ENCODE measurements around the gene CSF3R.

Gene CSF3R

DNA sequence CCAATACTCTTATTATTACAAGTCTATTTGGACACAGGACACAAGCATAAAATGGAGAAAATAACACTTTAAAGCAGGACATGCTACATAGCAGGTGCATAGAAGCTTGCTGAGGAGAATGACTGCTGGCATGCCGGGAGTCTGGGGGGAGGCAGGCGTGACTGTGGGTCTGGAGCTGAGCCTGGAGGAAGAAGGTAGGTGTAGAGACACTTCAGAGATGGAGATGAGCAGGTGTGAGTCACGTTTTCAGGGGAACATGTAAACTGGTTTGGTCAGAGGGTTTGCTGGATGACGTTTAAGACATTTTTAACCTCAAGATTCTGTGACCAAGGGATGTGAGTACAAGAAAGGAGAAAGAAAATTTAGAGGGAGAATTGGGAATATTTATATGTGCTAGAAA, 56.9 kb downstream of the CSF3R start:
- Histone ChIP-seq H3K4me1 (ENCODE audit: control insufficient read depth, low read length) (peaks cover 4% of the 10 kb centered on the region), H3K27me3 (ENCODE audit: control insufficient read depth, low read length) (no peaks in the 10 kb centered on the region), H3K9me2 (replicated peaks; ENCODE audit: control insufficient read depth, low read length) (no peaks in the 10 kb centered on the region), H3K36me3 (ENCODE audit: control insufficient read depth, low read length) (no peaks in the 10 kb centered on the region), H3K4me2 (ENCODE audit: low read length) (no peak overlapping the region), H4K20me1 (ENCODE audit: control insufficient read depth, insufficient read depth, low read depth, low read length) (no peaks in the 10 kb centered on the region), H3K9me3 (ENCODE audit: control insufficient read depth, insufficient read depth, low read length) (no peaks in the 10 kb centered on the region), H3K27ac (ENCODE audit: low read depth, low read length) (no peak overlapping the region), H3K79me2 (ENCODE audit: control insufficient read depth, low read length) (no peaks in the 10 kb centered on the region), H3F3A (ENCODE audit: control insufficient read depth, insufficient read depth) (no peaks in the 10 kb centered on the region), H3K4me3 (ENCODE audit: low read length) (no peak overlapping the region)
- TF ChIP-seq, protein P1, sequence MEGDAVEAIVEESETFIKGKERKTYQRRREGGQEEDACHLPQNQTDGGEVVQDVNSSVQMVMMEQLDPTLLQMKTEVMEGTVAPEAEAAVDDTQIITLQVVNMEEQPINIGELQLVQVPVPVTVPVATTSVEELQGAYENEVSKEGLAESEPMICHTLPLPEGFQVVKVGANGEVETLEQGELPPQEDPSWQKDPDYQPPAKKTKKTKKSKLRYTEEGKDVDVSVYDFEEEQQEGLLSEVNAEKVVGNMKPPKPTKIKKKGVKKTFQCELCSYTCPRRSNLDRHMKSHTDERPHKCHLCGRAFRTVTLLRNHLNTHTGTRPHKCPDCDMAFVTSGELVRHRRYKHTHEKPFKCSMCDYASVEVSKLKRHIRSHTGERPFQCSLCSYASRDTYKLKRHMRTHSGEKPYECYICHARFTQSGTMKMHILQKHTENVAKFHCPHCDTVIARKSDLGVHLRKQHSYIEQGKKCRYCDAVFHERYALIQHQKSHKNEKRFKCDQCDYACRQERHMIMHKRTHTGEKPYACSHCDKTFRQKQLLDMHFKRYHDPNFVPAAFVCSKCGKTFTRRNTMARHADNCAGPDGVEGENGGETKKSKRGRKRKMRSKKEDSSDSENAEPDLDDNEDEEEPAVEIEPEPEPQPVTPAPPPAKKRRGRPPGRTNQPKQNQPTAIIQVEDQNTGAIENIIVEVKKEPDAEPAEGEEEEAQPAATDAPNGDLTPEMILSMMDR (IDR thresholded peaks at IDR 0.05; ENCODE audit: low read depth, low read length, poor library complexity, severe bottlenecking) = no peak
- no peak for TF ChIP-seq EZH2phosphoT487 (IDR thresholded peaks at IDR 0.05; ENCODE audit: borderline replicate concordance, low read length)

DNA sequence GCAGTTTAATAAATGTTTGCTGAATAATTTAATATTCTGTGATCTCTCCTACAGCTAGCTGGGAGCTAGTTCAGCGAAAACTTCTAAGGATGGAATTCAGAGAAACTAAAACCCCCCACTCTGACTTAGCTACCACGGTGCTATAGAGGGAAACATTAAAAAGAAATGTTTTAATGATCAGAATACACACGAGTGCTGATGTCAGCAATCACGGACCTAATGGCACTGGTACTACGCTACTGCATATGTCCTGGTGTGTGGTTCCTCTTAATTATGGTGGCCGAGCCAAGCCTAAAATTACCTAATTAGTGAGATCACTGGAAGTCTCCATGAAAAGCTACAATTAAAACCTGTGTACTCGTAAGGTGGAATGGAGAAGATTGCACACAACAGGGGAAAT, 61.1 kb downstream of the CSF3R start:
- TF ChIP-seq, protein P1 (IDR thresholded peaks at IDR 0.05; ENCODE audit: low read depth, low read length, poor library complexity, severe bottlenecking) = no peak
- no peak for TF ChIP-seq EZH2phosphoT487 (IDR thresholded peaks at IDR 0.05; ENCODE audit: borderline replicate concordance, low read length)
- Histone ChIP-seq H3K4me2 (ENCODE audit: low read length) (no peak overlapping the region), H3K9me2 (replicated peaks; ENCODE audit: control insufficient read depth, low read length) (no peaks in the 10 kb centered on the region), H3K9me3 (ENCODE audit: control insufficient read depth, insufficient read depth, low read length) (no peaks in the 10 kb centered on the region), H3K4me1 (ENCODE audit: control insufficient read depth, low read length) (peaks cover 25% of the 10 kb centered on the region), H3F3A (ENCODE audit: control insufficient read depth, insufficient read depth) (no peaks in the 10 kb centered on the region), H3K27me3 (ENCODE audit: control insufficient read depth, low read length) (no peaks in the 10 kb centered on the region), H3K36me3 (ENCODE audit: control insufficient read depth, low read length) (no peaks in the 10 kb centered on the region), H3K27ac (ENCODE audit: low read depth, low read length) (no peak overlapping the region), H4K20me1 (ENCODE audit: control insufficient read depth, insufficient read depth, low read depth, low read length) (no peaks in the 10 kb centered on the region), H3K4me3 (ENCODE audit: low read length) (no peak overlapping the region), H3K79me2 (ENCODE audit: control insufficient read depth, low read length) (no peaks in the 10 kb centered on the region)

DNA sequence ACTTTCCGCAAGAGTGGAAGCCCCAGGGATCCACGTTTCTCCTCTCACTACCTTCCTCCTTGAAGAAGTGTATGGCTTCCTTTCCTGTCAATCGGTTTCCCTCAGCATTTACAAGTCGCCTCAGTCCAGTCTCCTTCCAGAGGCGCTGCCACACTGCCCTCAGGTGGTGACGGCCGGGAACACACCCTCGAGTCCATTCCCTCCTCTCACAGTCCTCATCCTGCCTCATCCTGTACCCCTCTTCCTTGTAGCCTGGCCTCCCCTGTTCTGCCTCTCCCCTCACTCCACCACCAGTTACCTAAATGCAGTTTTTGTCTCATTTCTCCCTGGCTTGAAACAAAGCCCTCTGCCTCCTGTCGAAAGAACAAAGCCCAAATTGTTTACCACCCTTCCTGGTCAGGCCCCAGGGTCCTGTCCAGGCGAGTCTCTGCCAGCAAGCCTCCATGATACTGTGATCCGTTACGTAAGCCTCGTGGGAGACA, 61.8 kb downstream of the CSF3R start:
- Histone ChIP-seq H3K4me2 (ENCODE audit: low read length) (peak overlapping the region; percentile 58), H4K20me1 (ENCODE audit: control insufficient read depth, insufficient read depth, low read depth, low read length) (no peaks in the 10 kb centered on the region), H3K9me2 (replicated peaks; ENCODE audit: control insufficient read depth, low read length) (no peaks in the 10 kb centered on the region), H3K79me2 (ENCODE audit: control insufficient read depth, low read length) (no peaks in the 10 kb centered on the region), H3K27ac (ENCODE audit: low read depth, low read length) (peak overlapping the region; percentile 22; the same call in 1 of the 2 replicates), H3K4me1 (ENCODE audit: control insufficient read depth, low read length) (peaks cover 25% of the 10 kb centered on the region), H3F3A (ENCODE audit: control insufficient read depth, insufficient read depth) (no peaks in the 10 kb centered on the region), H3K4me3 (ENCODE audit: low read length) (peak overlapping the region; percentile 30), H3K27me3 (ENCODE audit: control insufficient read depth, low read length) (no peaks in the 10 kb centered on the region), H3K9me3 (ENCODE audit: control insufficient read depth, insufficient read depth, low read length) (no peaks in the 10 kb centered on the region), H3K36me3 (ENCODE audit: control insufficient read depth, low read length) (no peaks in the 10 kb centered on the region)
- TF ChIP-seq EZH2phosphoT487 (IDR thresholded peaks at IDR 0.05; ENCODE audit: borderline replicate concordance, low read length) = no peak
- TF ChIP-seq, protein P1 (IDR thresholded peaks at IDR 0.05; ENCODE audit: low read depth, low read length, poor library complexity, severe bottlenecking) = peak; percentile 93
